Measurements from ENCODE around the gene C5. TPM values are rescaled to one million over a fixed set of nuclear protein-coding genes. Genes with fewer than 3 reads are reported as not detected.

C5 gene
- total RNA-seq, 1 donor from 2014 or later: 3.1 TPM

GRCh38 chr9:120914953-120915352 lies 135.1 kb downstream of the C5 start:
- peaks cover 15% of the 10 kb centered on the region for H3K4me1 Mint-ChIP-seq
- no peak for DNase-seq (ENCODE audit: low spot score in 2 of 2, unreplicated experiment in 2 of 2)
- H3K9me3 Mint-ChIP-seq: peaks cover 3% of the 10 kb centered on the region
- no peaks in the 10 kb centered on the region for H3K27me3 Mint-ChIP-seq (ENCODE audit: low read depth)
- no peak for TF ChIP-seq CTCF (IDR thresholded peaks at IDR 0.05; ENCODE audit: unreplicated experiment)
- peaks cover 9% of the 10 kb centered on the region for H3K36me3 Mint-ChIP-seq
- H3K4me3 Mint-ChIP-seq: no peak overlapping the region
- H3K27ac Mint-ChIP-seq: no peak overlapping the region

DNA sequence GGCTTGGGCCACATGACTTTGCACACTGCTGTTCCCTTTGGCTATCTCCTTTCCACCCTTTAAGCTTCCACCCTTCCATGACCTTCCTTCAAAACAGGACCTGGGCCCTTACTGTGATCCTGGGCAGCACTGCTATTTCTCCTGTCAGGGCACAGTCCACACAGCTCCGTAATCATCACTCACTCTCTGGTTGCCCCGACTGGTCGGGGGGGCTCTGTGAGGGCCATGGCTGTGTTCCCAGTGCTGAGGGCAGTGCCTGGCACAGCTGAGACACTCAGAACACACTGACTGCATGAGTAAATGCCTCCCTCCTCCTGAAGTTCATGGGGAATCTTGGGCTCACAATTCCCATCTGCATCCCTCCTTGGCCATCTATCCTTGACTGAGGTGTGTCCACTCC lies 135.7 kb downstream of the C5 start:
- DNase-seq (ENCODE audit: low spot score in 2 of 2, unreplicated experiment in 2 of 2): no peak
- H3K27ac Mint-ChIP-seq: no peak overlapping the region
- H3K36me3 Mint-ChIP-seq: peaks cover 9% of the 10 kb centered on the region
- H3K9me3 Mint-ChIP-seq: peaks cover 3% of the 10 kb centered on the region
- no peak for TF ChIP-seq CTCF (IDR thresholded peaks at IDR 0.05; ENCODE audit: unreplicated experiment)
- H3K4me1 Mint-ChIP-seq: peaks cover 10% of the 10 kb centered on the region
- no peaks in the 10 kb centered on the region for H3K27me3 Mint-ChIP-seq (ENCODE audit: low read depth)
- H3K4me3 Mint-ChIP-seq: no peak overlapping the region

GRCh38 chr9:120913647-120914264 lies 136.3 kb downstream of the C5 start:
- Mint-ChIP-seq H3K36me3 (peaks cover 9% of the 10 kb centered on the region), H3K9me3 (peaks cover 3% of the 10 kb centered on the region), H3K4me3 (no peak overlapping the region), H3K27ac (no peak overlapping the region), H3K27me3 (ENCODE audit: low read depth) (no peaks in the 10 kb centered on the region), H3K4me1 (peaks cover 5% of the 10 kb centered on the region)
- TF ChIP-seq CTCF (IDR thresholded peaks at IDR 0.05; ENCODE audit: unreplicated experiment): no peak
- no peak for DNase-seq (ENCODE audit: low spot score in 2 of 2, unreplicated experiment in 2 of 2)

DNA sequence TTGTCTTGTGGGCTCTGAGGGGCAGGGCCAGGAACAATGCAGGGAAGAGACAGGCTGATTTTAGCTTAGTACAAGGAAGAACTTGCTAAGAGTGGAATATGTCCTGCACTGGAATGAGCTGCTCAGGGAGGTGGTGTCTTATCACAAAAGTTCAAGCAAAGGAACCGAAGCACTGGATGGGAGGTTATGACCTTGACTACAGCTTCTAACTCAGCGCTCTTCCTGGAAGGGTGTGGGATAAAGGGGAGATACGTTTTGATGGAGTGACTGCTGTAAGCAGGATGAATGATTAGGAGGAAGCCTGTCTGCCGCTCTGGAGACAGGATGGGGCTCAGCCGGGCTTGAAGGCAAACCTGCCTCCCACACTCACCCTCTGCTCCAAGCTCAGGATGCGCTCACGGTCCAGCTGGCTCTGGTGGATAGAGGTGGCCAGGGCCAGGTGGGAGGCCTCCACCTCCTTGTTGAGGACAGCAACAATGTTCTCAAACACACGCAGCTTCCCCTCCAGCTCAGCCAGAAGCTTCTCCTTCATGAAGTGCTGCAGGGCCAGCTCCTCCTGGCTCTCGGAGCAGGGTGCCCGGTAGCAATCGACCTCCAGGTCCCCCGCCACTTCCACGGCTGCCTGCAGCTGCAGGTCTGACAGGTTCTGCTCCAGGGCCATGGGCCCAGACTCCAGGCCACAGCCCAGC lies 137.0 kb downstream of the C5 start:
- peaks cover 9% of the 10 kb centered on the region for H3K36me3 Mint-ChIP-seq
- no peak for DNase-seq (ENCODE audit: low spot score in 2 of 2, unreplicated experiment in 2 of 2)
- no peak overlapping the region for H3K4me3 Mint-ChIP-seq
- no peak for TF ChIP-seq CTCF (IDR thresholded peaks at IDR 0.05; ENCODE audit: unreplicated experiment)
- no peak overlapping the region for H3K27ac Mint-ChIP-seq
- peaks cover 2% of the 10 kb centered on the region for H3K4me1 Mint-ChIP-seq
- no peaks in the 10 kb centered on the region for H3K27me3 Mint-ChIP-seq (ENCODE audit: low read depth)
- H3K9me3 Mint-ChIP-seq: peaks cover 3% of the 10 kb centered on the region

GRCh38 chr9:120911295-120911837 lies 138.7 kb downstream of the C5 start:
- peaks cover 2% of the 10 kb centered on the region for H3K36me3 Mint-ChIP-seq
- H3K27ac Mint-ChIP-seq: no peak overlapping the region
- H3K27me3 Mint-ChIP-seq (ENCODE audit: low read depth): no peaks in the 10 kb centered on the region
- no peak overlapping the region for H3K4me3 Mint-ChIP-seq
- H3K4me1 Mint-ChIP-seq: no peaks in the 10 kb centered on the region
- H3K9me3 Mint-ChIP-seq: no peaks in the 10 kb centered on the region
- no peak for DNase-seq (ENCODE audit: low spot score in 2 of 2, unreplicated experiment in 2 of 2)
- TF ChIP-seq CTCF (IDR thresholded peaks at IDR 0.05; ENCODE audit: unreplicated experiment): no peak
